ENCODE measurements around the gene PCOLCE2.

GRCh38 chr3:142863010-142863817 is 25.7 kb downstream of the PCOLCE2 start:
- TF ChIP-seq CREB1 (CRISPR knock-in tag; IDR thresholded peaks at IDR 0.05) = no peak
- no peak for TF ChIP-seq PREB (CRISPR knock-in tag; IDR thresholded peaks at IDR 0.05; ENCODE audit: borderline replicate concordance)
- TF ChIP-seq CTCF (IDR thresholded peaks at IDR 0.05) = no peak
- no peak for TF ChIP-seq SMAD3 (CRISPR knock-in tag; IDR thresholded peaks at IDR 0.05; ENCODE audit: borderline replicate concordance)
- TF ChIP-seq PRDM15 (CRISPR knock-in tag; IDR thresholded peaks at IDR 0.05) = no peak
- TF ChIP-seq USF2 (CRISPR knock-in tag; IDR thresholded peaks at IDR 0.05) = no peak
- no peak for TF ChIP-seq CBFB (CRISPR knock-in tag; IDR thresholded peaks at IDR 0.05; ENCODE audit: low read depth)
- TF ChIP-seq IRF2 (CRISPR knock-in tag; IDR thresholded peaks at IDR 0.05; ENCODE audit: borderline replicate concordance, low read depth) = no peak
- no peak for TF ChIP-seq ELF4 (CRISPR knock-in tag; IDR thresholded peaks at IDR 0.05; ENCODE audit: low read depth)
- no peak for TF ChIP-seq SMAD4 (CRISPR knock-in tag; IDR thresholded peaks at IDR 0.05)
- TF ChIP-seq HMGXB4 (CRISPR knock-in tag; IDR thresholded peaks at IDR 0.05) = no peak
- TF ChIP-seq JUN (CRISPR knock-in tag; IDR thresholded peaks at IDR 0.05) = no peak
- TF ChIP-seq NFE2L1 (CRISPR knock-in tag; IDR thresholded peaks at IDR 0.05) = no peak
